Glutamatergic neuron (in vitro differentiated cells): ENCODE results near the gene PREP. TPM values are rescaled to one million over a fixed set of nuclear protein-coding genes. Genes with fewer than 3 reads are reported as not detected.
A peak's percentile ranks its signal among the peaks of the same experiment; 100 is the strongest.

Source experiments
- DNase-seq: peaks from one replicate; pipeline ENCODE4 v3.0.0; 2022
- H3K27ac Mint-ChIP-seq: one replicate; pipeline ENCODE4 v1.8.0; 2020; ENCODE audit warnings: mild to moderate bottlenecking, mixed read lengths, inconsistent platforms; ENCODE audit not compliant: unreplicated experiment
- H3K27me3 Mint-ChIP-seq: one replicate; pipeline ENCODE4 v1.8.0; 2020; ENCODE audit warnings: mild to moderate bottlenecking, moderate library complexity, mixed read lengths, inconsistent platforms; ENCODE audit not compliant: unreplicated experiment
- H3K36me3 Mint-ChIP-seq: one replicate; pipeline ENCODE4 v1.8.0; 2020; ENCODE audit warnings: mild to moderate bottlenecking, mixed read lengths, inconsistent platforms; ENCODE audit not compliant: unreplicated experiment
- H3K4me1 Mint-ChIP-seq: one replicate; pipeline ENCODE4 v1.8.0; 2020; ENCODE audit warnings: mild to moderate bottlenecking, low read depth, mixed read lengths, inconsistent platforms; ENCODE audit not compliant: unreplicated experiment
- H3K4me3 Mint-ChIP-seq: one replicate; pipeline ENCODE4 v1.8.0; 2020; ENCODE audit warnings: mild to moderate bottlenecking, mixed read lengths, inconsistent platforms; ENCODE audit not compliant: unreplicated experiment
- H3K9me3 Mint-ChIP-seq: one replicate; pipeline ENCODE4 v1.8.0; 2020; ENCODE audit warnings: mild to moderate bottlenecking, moderate library complexity, mixed read lengths, inconsistent platforms; ENCODE audit not compliant: unreplicated experiment
- CTCF ChIP-seq: fragments of 200-600 bp; sonication (generic); IDR thresholded peaks from one replicate; pipeline ENCODE4 v1.5.0; 2021; ENCODE audit not compliant: partially characterized antibody, unreplicated experiment
- total RNA-seq: library from RNA; stranded (reverse); fragmentation: NEBNext Ultra II Directional; extraction: Animal tissue kit (Norgen Biotek cat#: 25700); gene quantifications from one replicate; pipeline ENCODE4 v1.2.1, GENCODE V29; 2021; ENCODE audit not compliant: unreplicated experiment

PREP gene
- total RNA-seq, 1 donor from 2014 or later: 206 TPM

- Mint-ChIP-seq H3K36me3 (peaks cover 10% of the 10 kb centered on the region), H3K4me3 (no peak overlapping the region), H3K27ac (no peak overlapping the region), H3K9me3 (no peaks in the 10 kb centered on the region), H3K27me3 (peaks cover 8% of the 10 kb centered on the region), H3K4me1 (peaks cover 13% of the 10 kb centered on the region)
- DNase-seq: peak; percentile 22
- no peak for TF ChIP-seq CTCF
These were observed 130.1 kb downstream of the PREP start for GRCh38 chr6:105272786-105273185.

GRCh38 chr6:105270511-105270910 is 132.4 kb downstream of the PREP start:
- H3K4me3 Mint-ChIP-seq: no peak overlapping the region
- TF ChIP-seq CTCF: no peak
- no peak for DNase-seq
- H3K4me1 Mint-ChIP-seq: peaks cover 13% of the 10 kb centered on the region
- H3K27ac Mint-ChIP-seq: no peak overlapping the region
- peaks cover 10% of the 10 kb centered on the region for H3K36me3 Mint-ChIP-seq
- H3K27me3 Mint-ChIP-seq: peaks cover 8% of the 10 kb centered on the region
- H3K9me3 Mint-ChIP-seq: no peaks in the 10 kb centered on the region

- Mint-ChIP-seq H3K36me3 (peaks cover 6% of the 10 kb centered on the region), H3K27ac (no peak overlapping the region), H3K27me3 (peaks cover 8% of the 10 kb centered on the region), H3K4me3 (no peak overlapping the region), H3K4me1 (peaks cover 13% of the 10 kb centered on the region), H3K9me3 (no peaks in the 10 kb centered on the region)
- no peak for DNase-seq
- TF ChIP-seq CTCF: no peak
These were observed 133.5 kb downstream of the PREP start for GRCh38 chr6:105269390-105269789.

- Mint-ChIP-seq H3K27ac (no peak overlapping the region), H3K27me3 (no peaks in the 10 kb centered on the region), H3K9me3 (no peaks in the 10 kb centered on the region), H3K36me3 (peaks cover 6% of the 10 kb centered on the region), H3K4me3 (no peak overlapping the region), H3K4me1 (peaks cover 9% of the 10 kb centered on the region)
- no peak for TF ChIP-seq CTCF
- DNase-seq: no peak
These were observed 138.9 kb downstream of the PREP start for GRCh38 chr6:105263685-105264610.
